GM18951 (cell line): ENCODE results near the gene RNLS.

Source experiments
- POLR2A ChIP-seq: IDR thresholded peaks from 4 replicates; pipeline ENCODE4 v1.6.1; 2011; ENCODE audit warnings: mild to moderate bottlenecking; ENCODE audit not compliant: insufficient read length, insufficient read depth; ENCODE audit errors: extremely low read depth
- in situ Hi-C: fragments of 300-500 bp; cut with MboI; formaldehyde crosslinking; loops from one replicate; pipeline ENCODE4 v1.12.0; 2022; ENCODE audit warnings: low sequenced_read_pairs, mixed read lengths, inconsistent platforms; ENCODE audit not compliant: unreplicated experiment

Gene RNLS

DNA sequence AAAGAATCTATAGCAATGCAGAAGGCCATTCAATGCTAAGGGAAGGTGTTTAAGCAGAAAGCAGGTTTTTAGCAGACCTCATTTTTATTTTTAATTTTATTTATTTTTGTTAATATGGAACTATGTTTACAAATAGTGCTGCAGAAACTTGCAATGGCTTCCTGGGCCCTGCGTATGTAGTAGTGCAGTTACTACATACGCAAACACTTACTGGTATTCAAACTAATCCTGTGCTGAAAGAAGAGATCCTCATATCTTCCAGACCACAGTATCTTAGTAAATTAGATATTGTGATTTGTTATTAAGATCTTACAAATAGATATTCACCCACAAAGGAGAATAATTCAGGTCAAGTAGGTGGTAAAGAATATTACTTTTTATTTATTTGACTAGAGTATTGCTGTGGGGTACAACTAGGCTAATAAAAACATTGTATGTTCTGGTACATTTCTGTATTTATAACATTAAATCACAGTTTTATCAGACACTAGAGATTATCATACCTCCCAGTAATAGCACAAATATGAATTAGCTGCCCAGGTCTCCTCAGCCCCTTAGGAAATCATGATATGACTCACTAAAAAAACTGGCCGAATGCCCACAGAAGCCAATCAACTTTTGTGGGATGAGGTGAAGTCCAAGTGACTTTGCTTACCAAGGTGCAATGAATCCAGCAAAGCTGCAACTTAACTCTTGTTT is 57.6 kb downstream of the RNLS start:
- TF ChIP-seq POLR2A: no peak
- in situ Hi-C loops: no loop called here

DNA sequence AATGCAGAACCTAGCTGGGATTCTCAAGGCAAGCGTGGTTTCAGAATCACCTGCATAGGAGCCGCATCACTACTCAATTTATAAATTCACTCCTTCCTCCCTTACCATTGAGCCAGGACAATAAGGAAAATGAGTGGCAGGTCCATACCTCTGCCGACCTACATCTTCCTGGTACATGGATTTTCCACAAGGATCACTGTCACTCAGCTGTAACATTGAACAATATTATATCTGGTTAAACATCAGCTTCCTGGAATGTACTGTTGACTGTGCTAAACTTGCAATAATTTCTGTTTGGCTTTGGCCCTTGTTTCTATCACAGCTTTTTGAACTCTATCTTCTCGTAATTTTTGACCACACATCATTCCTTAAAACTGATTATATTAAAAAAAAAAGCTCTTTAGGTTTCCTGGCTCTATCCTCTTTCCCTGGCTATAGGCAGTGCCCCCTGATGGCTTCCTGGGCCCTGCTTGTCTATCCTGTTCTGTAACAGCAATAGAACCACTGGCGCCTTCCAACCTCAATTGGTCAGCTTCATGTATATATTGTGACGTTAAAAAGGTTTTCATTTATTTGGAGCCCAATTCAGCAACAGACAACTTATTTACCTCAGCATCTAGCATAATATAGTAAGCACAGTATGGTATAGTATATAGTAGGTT is 59.2 kb downstream of the RNLS start:
- in situ Hi-C loops: no loop called here
- no peak for TF ChIP-seq POLR2A

DNA sequence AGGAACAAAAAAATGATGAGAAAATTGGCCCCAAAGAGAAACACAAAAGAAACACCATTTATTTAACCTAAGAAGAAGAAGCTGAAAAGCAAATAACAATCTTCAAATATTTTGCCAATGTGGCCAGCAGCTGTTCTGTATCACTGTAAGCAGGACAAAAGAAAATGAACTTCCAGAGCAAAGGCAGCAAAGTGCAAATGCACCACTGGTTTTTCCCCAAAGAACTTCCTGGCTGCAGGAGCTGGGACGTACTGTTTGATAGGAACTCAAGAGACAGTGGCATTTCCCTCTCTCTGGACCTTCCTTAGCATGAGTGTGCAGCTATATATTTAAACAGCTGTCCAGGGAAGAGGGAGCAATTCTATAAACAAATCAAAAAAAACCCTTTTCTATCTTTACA is 60.4 kb downstream of the RNLS start:
- in situ Hi-C loops: no loop called here
- no peak for TF ChIP-seq POLR2A

DNA sequence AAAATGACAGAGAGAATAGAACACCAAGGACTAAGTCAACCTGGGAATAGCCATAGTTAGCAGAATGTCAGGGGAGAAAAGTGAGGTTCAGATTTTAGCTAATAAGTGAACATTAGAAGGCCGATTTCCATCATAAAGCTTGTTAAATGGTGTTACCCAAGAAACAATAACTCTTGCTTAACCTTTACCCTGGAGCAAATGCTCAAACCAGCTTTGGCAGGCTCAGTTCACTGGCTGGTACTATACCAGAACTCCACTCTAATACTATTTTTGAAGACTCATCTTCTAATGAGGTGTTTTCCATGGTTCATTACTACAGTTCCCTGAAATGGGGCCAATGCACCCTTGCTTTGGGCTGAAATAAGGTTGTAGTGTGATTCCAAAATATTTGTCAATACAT is 61.3 kb downstream of the RNLS start:
- in situ Hi-C loops: no loop called here

DNA sequence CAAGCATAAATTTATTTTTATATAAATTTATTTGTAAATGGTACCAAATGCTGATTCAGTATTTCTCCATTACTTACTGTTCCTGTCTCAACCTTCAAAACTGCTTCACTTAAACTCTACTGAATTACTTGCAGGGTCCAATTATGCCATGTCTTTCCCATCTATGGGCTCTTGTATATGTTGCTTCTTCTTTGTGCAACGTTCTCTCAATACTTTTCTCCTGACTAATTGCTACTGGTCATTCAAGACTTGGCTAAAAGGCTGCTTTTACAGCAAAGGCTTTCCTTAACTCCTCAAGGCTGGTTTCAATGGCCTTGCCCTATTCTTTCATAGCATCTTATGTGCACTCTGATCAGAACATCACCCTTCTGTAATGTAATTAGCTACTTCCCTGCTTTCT is 67.9 kb downstream of the RNLS start:
- TF ChIP-seq POLR2A: no peak
- in situ Hi-C loops: no loop called here

More for the DNA sequence above, 61.3 kb downstream of the RNLS start:
- no peak for TF ChIP-seq POLR2A

DNA sequence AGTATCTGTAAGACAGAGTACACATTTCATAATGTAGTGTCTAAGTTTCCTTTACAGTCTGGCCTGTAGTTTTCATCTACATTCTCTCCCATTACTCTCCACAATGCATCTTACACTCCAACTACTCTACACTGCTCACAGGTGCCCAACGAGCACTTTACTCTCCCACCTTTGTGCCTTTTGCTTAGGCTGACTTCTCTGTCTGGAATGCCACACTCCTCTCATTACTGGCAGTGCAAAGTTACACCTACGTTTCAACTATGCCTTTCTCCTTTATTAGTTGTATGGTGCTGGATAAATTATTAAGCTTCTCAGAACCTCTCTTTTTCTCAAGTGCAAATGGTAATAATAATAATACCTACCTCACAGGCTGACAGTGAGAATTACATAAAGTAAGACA is 70.5 kb downstream of the RNLS start:
- no peak for TF ChIP-seq POLR2A
- in situ Hi-C loops: no loop called here

DNA sequence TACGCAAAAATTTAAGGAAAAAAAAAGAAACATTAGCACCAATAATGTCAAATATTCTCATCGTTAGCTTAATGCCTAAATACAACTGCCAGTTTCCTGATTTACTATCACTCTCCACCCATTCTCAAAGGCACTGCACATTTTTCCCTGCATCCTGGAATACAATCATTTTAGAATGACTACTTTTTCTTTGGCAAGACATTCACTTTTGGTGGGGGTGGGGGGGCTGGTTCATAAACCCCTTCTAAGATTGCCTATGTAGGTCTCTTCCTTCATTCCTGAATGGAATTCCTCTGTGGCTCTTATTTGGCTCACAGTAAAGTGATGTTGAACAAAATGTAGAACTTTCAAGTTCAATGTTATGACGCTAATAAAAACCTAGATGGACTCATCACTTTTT is 74.3 kb downstream of the RNLS start:
- no peak for TF ChIP-seq POLR2A
- in situ Hi-C loops: no loop called here

DNA sequence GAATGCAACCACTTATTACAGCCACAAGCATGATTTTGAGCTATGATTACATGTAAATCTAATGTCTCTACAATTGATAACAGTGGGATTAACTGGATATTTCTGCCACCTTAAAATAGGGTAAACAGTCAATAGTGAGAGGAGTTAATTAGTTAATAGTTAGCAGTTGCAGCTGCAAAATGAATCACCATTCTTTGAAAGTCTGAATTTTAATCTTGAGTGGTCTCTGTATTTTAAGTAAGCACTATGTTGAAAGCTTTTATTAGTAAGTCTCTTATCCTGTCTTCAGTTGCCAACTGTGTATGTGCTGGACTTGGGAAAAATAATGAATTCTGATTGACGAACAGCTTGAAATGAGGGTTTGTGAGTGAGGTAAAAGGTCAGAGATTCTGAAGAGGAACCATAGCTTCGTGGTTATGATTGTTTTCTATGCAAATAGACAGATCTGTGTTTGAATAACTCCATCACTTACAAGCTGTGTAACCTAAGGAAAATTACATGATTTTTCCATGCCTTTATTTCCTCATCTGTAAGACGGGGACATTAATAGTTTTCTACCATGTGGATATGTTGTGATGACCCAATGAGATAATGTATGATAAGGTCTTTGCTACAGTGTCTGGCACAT is 75.2 kb downstream of the RNLS start:
- in situ Hi-C loops: no loop called here
- no peak for TF ChIP-seq POLR2A

DNA sequence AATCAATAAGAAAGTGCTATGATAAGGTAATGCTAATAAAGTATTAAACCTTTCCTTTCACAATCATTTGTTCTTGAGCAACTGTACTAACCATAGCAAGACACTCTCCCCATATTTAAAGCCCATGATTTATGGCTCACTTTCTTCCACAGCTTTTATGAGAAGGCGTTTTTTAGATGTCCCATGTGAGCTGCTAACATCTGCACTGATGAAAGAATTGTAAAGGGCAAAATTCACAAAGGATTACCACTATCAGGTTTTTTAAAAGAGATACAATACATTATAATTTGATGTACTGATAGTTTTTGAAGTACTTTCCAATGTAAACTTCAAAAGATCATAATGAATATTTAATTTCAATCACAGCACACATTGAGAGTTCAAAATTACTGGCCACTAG is 75.7 kb downstream of the RNLS start:
- TF ChIP-seq POLR2A: no peak
- in situ Hi-C loops: no loop called here

DNA sequence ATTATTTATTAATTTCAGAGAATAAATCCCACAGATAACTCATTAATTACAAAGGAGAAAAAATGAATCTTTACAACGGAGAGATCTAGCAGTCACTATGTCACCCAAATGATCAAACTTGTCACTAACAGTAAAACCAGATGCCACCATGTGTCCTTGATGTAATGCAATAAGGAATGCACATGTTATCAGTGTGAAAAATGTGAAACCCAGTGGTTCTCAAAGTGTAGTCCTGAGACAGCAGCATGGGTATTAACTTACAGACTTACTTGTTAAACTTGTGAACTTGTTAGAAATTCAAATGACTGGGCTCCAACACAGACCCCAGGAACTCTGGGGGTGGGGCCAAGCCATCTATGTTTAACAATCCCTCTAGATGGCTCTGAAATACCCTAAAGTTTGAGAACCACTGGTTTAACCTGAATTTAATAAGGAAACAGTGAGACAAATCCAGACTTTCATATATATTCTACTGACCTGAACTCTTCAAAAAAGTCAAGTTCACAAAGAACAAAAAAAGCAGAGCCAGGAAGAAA is 77.4 kb downstream of the RNLS start:
- in situ Hi-C loops: no loop called here
- TF ChIP-seq POLR2A: no peak

DNA sequence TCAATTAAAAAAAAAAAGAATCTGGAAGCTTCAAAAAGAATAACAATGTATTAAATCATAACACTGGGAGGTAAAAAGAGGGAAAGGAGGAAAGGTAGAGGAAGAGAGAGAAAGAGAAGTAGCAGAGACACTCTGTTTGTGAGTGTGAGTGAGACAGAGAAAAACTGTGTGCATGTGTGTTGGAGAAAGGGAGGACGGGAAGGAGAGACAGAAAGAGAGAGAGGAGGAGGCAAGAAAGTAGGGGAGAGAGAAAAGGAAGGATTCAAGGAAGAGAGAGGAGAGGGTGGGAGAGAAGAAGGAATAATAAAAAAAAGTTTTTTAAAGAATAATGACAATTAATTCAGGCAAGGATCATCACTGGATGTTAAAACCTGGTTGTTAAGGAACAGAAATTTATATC is 77.9 kb downstream of the RNLS start:
- TF ChIP-seq POLR2A: no peak
- in situ Hi-C loops: no loop called here

DNA sequence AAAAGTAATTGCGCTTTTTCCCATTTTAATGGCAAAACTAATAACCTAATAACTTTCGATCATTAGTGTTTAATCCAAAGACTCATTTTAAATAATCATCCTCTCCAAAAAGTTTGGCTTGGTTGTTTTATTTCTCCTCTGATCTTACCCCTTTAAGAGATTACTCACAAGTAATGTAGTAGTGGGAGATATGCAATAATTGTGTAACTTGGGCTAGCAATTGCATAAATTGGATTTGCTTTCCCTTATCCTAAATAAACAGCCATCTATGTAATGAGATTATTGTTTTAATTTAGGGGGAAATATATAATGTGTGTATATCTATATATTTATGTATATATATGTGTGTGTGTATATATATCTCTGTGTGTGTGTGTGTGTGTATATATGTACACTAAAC is 82.5 kb downstream of the RNLS start:
- in situ Hi-C loops: no loop called here
- no peak for TF ChIP-seq POLR2A

DNA sequence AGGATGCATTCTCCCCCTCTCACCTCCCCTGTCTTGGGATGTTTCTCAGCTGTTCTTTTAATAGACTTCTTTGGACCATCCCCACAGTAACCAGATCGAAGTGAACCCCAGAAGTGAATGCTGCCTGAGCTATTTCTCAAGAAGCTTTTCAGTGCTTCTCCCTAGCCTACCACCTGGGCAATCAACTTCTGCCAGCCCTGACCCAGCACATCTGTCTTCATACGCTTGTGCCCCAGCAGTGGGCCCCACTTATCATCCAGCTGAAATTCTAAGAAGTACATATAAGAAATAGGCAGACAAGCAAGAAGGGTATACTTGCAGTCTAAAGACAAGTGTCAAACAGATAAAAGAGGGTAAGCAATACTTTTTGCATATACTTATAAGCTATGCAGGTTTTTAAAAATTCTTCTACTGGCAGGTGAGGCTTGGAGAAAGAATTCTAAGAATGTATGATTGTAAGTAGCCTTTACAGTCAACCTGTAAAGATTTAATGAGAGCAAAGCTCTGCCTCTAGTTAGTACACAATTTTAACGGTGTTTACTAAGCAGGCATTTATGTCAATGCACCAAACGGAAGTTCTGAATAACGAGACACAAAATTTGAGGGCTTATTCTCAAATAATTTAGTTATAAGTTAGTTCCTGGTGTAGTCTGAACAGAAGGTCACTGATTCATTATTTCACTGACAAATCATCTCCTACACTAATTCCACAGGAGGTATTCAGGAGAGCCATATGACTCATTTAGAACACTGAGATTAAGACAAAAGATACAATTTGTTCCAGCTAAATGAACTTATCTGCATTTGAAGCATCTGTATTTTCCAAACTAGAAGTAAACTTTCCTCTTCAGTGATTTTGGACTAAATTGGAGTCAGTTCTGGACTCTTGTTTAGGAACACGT is 83.3 kb downstream of the RNLS start:
- in situ Hi-C loops: no loop called here
- no peak for TF ChIP-seq POLR2A

DNA sequence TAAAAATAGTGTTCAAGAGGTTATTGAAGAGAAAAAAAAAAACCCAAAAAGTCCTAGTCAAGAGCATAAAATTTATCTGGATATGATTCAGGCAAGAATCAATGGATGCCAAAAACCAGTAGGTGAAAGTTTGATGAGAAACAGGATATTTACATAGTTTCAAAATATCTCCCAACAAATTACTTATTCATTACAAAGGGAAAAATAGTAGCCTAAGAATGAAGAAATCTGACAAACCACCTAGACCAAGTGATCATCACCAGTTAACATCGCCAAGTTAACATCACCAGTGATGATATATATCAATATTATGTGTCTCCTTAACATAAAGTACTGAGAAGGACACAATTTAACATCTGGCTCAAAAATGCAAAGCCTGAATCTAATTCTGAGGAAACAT is 85.2 kb downstream of the RNLS start:
- TF ChIP-seq POLR2A: no peak

More for the DNA sequence above, 85.2 kb downstream of the RNLS start:
- in situ Hi-C loops: no loop called here
